Uterus (tissue), 2 donors: ENCODE data around the gene PREB.
A peak's percentile ranks its signal among the peaks of the same experiment; 100 is the strongest.

Source experiments
- POLR2A ChIP-seq, 2 donors: fragments of 450-650 bp; IDR thresholded peaks; one replicate each; pipeline ENCODE4 v1.6.1; 2016; ENCODE audit warnings: antibody characterized with exemption in 2 of 2, mild to moderate bottlenecking in 1 of 2, moderate library complexity in 1 of 2
- TF ChIP-seq, protein P1 (sequence below), 4 experiments: fragments of 200-600 bp in 2 of 4; fragments of 450-650 bp in 2 of 4; sonication (generic) in 2 of 4; IDR thresholded peaks; one replicate each; pipeline ENCODE4 v1.5.1; 2016 to 2019; ENCODE audit warnings: antibody characterized with exemption in 4 of 4, mild to moderate bottlenecking in 2 of 4, moderate library complexity in 1 of 4

DNA sequence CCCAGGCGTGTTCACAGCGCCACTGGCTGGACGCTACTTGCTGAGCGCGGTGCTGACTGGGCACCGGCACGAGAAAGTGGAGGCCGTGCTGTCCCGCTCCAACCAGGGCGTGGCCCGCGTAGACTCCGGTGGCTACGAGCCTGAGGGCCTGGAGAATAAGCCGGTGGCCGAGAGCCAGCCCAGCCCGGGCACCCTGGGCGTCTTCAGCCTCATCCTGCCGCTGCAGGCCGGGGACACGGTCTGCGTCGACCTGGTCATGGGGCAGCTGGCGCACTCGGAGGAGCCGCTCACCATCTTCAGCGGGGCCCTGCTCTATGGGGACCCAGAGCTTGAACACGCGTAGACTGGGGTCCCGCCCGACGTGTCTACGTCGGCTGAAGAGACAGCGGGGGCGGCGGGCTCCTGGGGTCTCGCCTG is 48.8 kb downstream of the PREB start:
- TF ChIP-seq, protein P1, sequence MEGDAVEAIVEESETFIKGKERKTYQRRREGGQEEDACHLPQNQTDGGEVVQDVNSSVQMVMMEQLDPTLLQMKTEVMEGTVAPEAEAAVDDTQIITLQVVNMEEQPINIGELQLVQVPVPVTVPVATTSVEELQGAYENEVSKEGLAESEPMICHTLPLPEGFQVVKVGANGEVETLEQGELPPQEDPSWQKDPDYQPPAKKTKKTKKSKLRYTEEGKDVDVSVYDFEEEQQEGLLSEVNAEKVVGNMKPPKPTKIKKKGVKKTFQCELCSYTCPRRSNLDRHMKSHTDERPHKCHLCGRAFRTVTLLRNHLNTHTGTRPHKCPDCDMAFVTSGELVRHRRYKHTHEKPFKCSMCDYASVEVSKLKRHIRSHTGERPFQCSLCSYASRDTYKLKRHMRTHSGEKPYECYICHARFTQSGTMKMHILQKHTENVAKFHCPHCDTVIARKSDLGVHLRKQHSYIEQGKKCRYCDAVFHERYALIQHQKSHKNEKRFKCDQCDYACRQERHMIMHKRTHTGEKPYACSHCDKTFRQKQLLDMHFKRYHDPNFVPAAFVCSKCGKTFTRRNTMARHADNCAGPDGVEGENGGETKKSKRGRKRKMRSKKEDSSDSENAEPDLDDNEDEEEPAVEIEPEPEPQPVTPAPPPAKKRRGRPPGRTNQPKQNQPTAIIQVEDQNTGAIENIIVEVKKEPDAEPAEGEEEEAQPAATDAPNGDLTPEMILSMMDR (IDR thresholded peaks at IDR 0.05), result peak; percentile 52 to 62 (median 58)
- no peak for TF ChIP-seq POLR2A (IDR thresholded peaks at IDR 0.05)
